ENCODE data around the gene PGM2L1. TPM values are rescaled to one million over a fixed set of nuclear protein-coding genes. Genes with fewer than 3 reads are reported as not detected.
"Not testable (repeated sequence)": the region's sequence is repeated elsewhere in the genome, so short reads cannot be mapped to it uniquely, and the experiment has no call there.

The PGM2L1 gene
- polyA plus RNA-seq, 3 donors from 2014 or later, result 2.7 to 4.7 (median 3.0) TPM

- H3K9me3 Mint-ChIP-seq, result no peaks in the 10 kb centered on the region
- no peak overlapping the region for H3K4me3 Mint-ChIP-seq
- no peaks in the 10 kb centered on the region for H3K27me3 Mint-ChIP-seq (ENCODE audit: low read depth in 3 of 3)
- no peak overlapping the region for H3K27ac Mint-ChIP-seq
- no peak for DNase-seq
- no peaks in the 10 kb centered on the region for H3K4me1 Mint-ChIP-seq
- peaks cover 23 to 41% (median 36%) of the 10 kb centered on the region in 3 donors for H3K36me3 Mint-ChIP-seq
These were observed 56.3 kb downstream of the PGM2L1 start for GRCh38 chr11:74341921-74342320.

- no peaks in the 10 kb centered on the region for H3K4me1 Mint-ChIP-seq
- H3K27ac Mint-ChIP-seq, result no peak overlapping the region
- H3K4me3 Mint-ChIP-seq, result no peak overlapping the region
- H3K9me3 Mint-ChIP-seq, result no peaks in the 10 kb centered on the region
- no peak for DNase-seq
- no peaks in the 10 kb centered on the region for H3K27me3 Mint-ChIP-seq (ENCODE audit: low read depth in 3 of 3)
- peaks cover 20 to 37% (median 35%) of the 10 kb centered on the region in 3 donors for H3K36me3 Mint-ChIP-seq
These were observed 58.6 kb downstream of the PGM2L1 start for GRCh38 chr11:74339619-74340018.

- Mint-ChIP-seq H3K4me1 (no peaks in the 10 kb centered on the region), H3K27ac (no peak overlapping the region), H3K9me3 (no peaks in the 10 kb centered on the region), H3K27me3 (ENCODE audit: low read depth in 3 of 3) (no peaks in the 10 kb centered on the region), H3K36me3 (peaks cover 16 to 35% (median 32%) of the 10 kb centered on the region in 3 donors), H3K4me3 (no peak overlapping the region)
- DNase-seq, result no peak
These were observed 59.3 kb downstream of the PGM2L1 start for GRCh38 chr11:74338963-74339362.

- Mint-ChIP-seq H3K27ac (peak overlapping the region in 1 of 6 donors; percentile 35), H3K36me3 (peaks cover 8 to 11% (median 10%) of the 10 kb centered on the region in 3 donors), H3K27me3 (ENCODE audit: low read depth in 3 of 3) (no peaks in the 10 kb centered on the region), H3K9me3 (no peaks in the 10 kb centered on the region), H3K4me1 (no peaks in the 10 kb centered on the region), H3K4me3 (no peak overlapping the region)
- no peak for DNase-seq
These were observed 65.0 kb downstream of the PGM2L1 start for GRCh38 chr11:74333193-74333592.

GRCh38 chr11:74332291-74332690 lies 65.9 kb downstream of the PGM2L1 start:
- Mint-ChIP-seq H3K27me3 (ENCODE audit: low read depth in 3 of 3) (no peaks in the 10 kb centered on the region), H3K36me3 (peaks cover 8 to 11% (median 8%) of the 10 kb centered on the region in 3 donors), H3K4me1 (no peaks in the 10 kb centered on the region), H3K9me3 (no peaks in the 10 kb centered on the region), H3K4me3 (no peak overlapping the region), H3K27ac (no peak overlapping the region)
- DNase-seq, result no peak

- DNase-seq; H3K9me3 Mint-ChIP-seq; H3K4me1 Mint-ChIP-seq; H3K4me3 Mint-ChIP-seq; H3K27me3 Mint-ChIP-seq (ENCODE audit: low read depth in 3 of 3); H3K36me3 Mint-ChIP-seq; H3K27ac Mint-ChIP-seq: not testable (repeated sequence)
These were observed 67.2 kb downstream of the PGM2L1 start for GRCh38 chr11:74331000-74331399.

- peaks cover 2 to 4% (median 2%) of the 10 kb centered on the region in 3 donors for H3K27me3 Mint-ChIP-seq (ENCODE audit: low read depth in 3 of 3)
- no peaks in the 10 kb centered on the region for H3K9me3 Mint-ChIP-seq
- no peaks in the 10 kb centered on the region for H3K4me1 Mint-ChIP-seq
- no peak for DNase-seq
- H3K27ac Mint-ChIP-seq, result no peak overlapping the region
- peaks cover 0 to 5% (median 5%) of the 10 kb centered on the region in 3 donors for H3K36me3 Mint-ChIP-seq
- no peak overlapping the region for H3K4me3 Mint-ChIP-seq
These were observed 68.0 kb downstream of the PGM2L1 start for GRCh38 chr11:74330075-74330858.

- Mint-ChIP-seq H3K9me3 (no peaks in the 10 kb centered on the region), H3K4me1 (no peaks in the 10 kb centered on the region), H3K27me3 (ENCODE audit: low read depth in 3 of 3) (peaks cover 2 to 4% (median 2%) of the 10 kb centered on the region in 3 donors), H3K4me3 (no peak overlapping the region), H3K36me3 (peaks cover 0 to 7% (median 4%) of the 10 kb centered on the region in 3 donors), H3K27ac (peak overlapping the region in 1 of 6 donors; percentile 33)
- no peak for DNase-seq
These were observed 71.2 kb downstream of the PGM2L1 start for GRCh38 chr11:74327076-74327475.

GRCh38 chr11:74326665-74327064 lies 71.6 kb downstream of the PGM2L1 start:
- DNase-seq, result no peak
- no peak overlapping the region for H3K4me3 Mint-ChIP-seq
- H3K36me3 Mint-ChIP-seq, result peaks cover 0 to 11% (median under 1%) of the 10 kb centered on the region in 3 donors
- peak overlapping the region in 1 of 6 donors; percentile 33 for H3K27ac Mint-ChIP-seq
- peaks cover 2 to 6% (median 2%) of the 10 kb centered on the region in 3 donors for H3K27me3 Mint-ChIP-seq (ENCODE audit: low read depth in 3 of 3)
- no peaks in the 10 kb centered on the region for H3K9me3 Mint-ChIP-seq
- H3K4me1 Mint-ChIP-seq, result no peaks in the 10 kb centered on the region

- no peak for DNase-seq
- Mint-ChIP-seq H3K27me3 (ENCODE audit: low read depth in 3 of 3) (peaks cover 2 to 7% (median 3%) of the 10 kb centered on the region in 3 donors), H3K4me3 (no peak overlapping the region), H3K9me3 (no peaks in the 10 kb centered on the region), H3K27ac (no peak overlapping the region), H3K4me1 (no peaks in the 10 kb centered on the region), H3K36me3 (peaks cover 0 to 11% (median 0%) of the 10 kb centered on the region in 3 donors)
These were observed 72.3 kb downstream of the PGM2L1 start for GRCh38 chr11:74325649-74326645.

GRCh38 chr11:74322667-74323066 lies 75.6 kb downstream of the PGM2L1 start:
- Mint-ChIP-seq H3K4me1 (no peaks in the 10 kb centered on the region), H3K27ac (no peak overlapping the region), H3K4me3 (no peak overlapping the region), H3K9me3 (peaks cover 0 to 5% (median 4%) of the 10 kb centered on the region in 6 donors), H3K27me3 (ENCODE audit: low read depth in 3 of 3) (peaks cover 3 to 10% (median 9%) of the 10 kb centered on the region in 3 donors), H3K36me3 (peaks cover 0 to 14% (median 2%) of the 10 kb centered on the region in 3 donors)
- no peak for DNase-seq

- H3K27ac Mint-ChIP-seq, result no peak overlapping the region
- no peak for DNase-seq
These were observed 76.6 kb downstream of the PGM2L1 start for GRCh38 chr11:74321487-74322188.

GRCh38 chr11:74320538-74320937 lies 77.7 kb downstream of the PGM2L1 start:
- no peak for DNase-seq
- H3K4me1 Mint-ChIP-seq, result no peaks in the 10 kb centered on the region
- no peak overlapping the region for H3K4me3 Mint-ChIP-seq
- H3K27ac Mint-ChIP-seq, result no peak overlapping the region
- H3K9me3 Mint-ChIP-seq, result peaks cover 7 to 21% (median 16%) of the 10 kb centered on the region in 6 donors
- H3K36me3 Mint-ChIP-seq, result peaks cover 6 to 13% (median 9%) of the 10 kb centered on the region in 3 donors
- peaks cover 9 to 13% (median 10%) of the 10 kb centered on the region in 3 donors for H3K27me3 Mint-ChIP-seq (ENCODE audit: low read depth in 3 of 3)

More at GRCh38 chr11:74321487-74322188, 76.6 kb downstream of the PGM2L1 start:
- Mint-ChIP-seq H3K4me3 (no peak overlapping the region), H3K36me3 (peaks cover 6 to 13% (median 6%) of the 10 kb centered on the region in 3 donors), H3K4me1 (no peaks in the 10 kb centered on the region), H3K27me3 (ENCODE audit: low read depth in 3 of 3) (peaks cover 11 to 12% (median 11%) of the 10 kb centered on the region in 3 donors), H3K9me3 (peaks cover 4 to 15% (median 13%) of the 10 kb centered on the region in 6 donors)
